AG09319 (cell line): ENCODE data around the gene CD160.
"Not testable (repeated sequence)": the region's sequence is repeated elsewhere in the genome, so short reads cannot be mapped to it uniquely, and the experiment has no call there.

Experiments
- DNase-seq: peaks from one replicate; pipeline ENCODE4 v3.0.0-alpha.2; 2010; ENCODE audit warnings: low read depth; ENCODE audit errors: extremely low read depth
- TF ChIP-seq, protein P1 (sequence below): IDR thresholded peaks from 2 replicates; pipeline ENCODE4 v1.5.1; 2011; ENCODE audit warnings: low read depth, mild to moderate bottlenecking, inconsistent platforms, low read length, moderate library complexity

Gene CD160, protein sequence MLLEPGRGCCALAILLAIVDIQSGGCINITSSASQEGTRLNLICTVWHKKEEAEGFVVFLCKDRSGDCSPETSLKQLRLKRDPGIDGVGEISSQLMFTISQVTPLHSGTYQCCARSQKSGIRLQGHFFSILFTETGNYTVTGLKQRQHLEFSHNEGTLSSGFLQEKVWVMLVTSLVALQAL

DNA sequence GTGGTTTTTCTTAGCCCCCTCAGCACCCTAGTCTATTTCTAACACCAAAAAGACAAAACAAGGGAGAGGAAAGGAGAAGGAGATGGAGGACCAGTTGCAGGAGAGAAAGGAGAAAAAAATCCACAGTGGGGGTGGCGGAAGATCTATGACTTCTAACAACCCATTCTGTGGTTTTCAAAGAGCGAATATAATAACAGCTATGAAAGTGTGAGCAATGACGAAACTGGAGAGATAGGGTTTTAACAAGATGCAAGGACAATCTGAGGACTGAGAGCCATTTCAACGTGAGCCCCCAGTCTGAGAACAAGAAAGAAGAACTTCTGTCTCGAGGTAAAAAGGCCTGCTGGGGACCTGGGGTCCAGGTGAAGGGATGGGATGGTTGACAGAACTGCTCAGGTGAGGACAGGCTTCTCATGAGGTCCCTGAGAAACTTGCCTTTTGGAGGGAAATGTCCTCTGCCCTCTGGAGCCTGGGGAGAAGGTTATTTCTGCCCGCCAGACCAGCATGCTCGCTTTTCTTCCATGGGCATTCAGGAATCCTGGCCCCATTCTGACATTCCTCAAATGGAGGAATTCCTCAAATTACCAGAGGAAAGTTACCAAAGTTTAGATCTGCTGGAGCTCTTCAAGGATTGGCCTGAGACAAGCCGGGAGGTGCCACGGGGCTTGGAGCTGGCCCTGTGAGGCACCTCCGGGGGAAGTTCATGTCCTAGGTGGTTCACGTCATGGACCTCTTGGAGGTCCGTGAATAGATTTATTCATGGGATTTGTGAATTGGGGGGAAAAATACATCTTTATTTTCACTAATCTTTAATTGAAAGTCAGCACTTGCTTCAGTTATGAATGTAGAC lies at the start of gene CD160:
Gene CD160 (plus strand): TSS at position 270 of the 850 bp plus-strand sequence. CDS start 8,829 bp downstream, outside the sequence.
- DNase-seq: no peak
- TF ChIP-seq, protein P1, sequence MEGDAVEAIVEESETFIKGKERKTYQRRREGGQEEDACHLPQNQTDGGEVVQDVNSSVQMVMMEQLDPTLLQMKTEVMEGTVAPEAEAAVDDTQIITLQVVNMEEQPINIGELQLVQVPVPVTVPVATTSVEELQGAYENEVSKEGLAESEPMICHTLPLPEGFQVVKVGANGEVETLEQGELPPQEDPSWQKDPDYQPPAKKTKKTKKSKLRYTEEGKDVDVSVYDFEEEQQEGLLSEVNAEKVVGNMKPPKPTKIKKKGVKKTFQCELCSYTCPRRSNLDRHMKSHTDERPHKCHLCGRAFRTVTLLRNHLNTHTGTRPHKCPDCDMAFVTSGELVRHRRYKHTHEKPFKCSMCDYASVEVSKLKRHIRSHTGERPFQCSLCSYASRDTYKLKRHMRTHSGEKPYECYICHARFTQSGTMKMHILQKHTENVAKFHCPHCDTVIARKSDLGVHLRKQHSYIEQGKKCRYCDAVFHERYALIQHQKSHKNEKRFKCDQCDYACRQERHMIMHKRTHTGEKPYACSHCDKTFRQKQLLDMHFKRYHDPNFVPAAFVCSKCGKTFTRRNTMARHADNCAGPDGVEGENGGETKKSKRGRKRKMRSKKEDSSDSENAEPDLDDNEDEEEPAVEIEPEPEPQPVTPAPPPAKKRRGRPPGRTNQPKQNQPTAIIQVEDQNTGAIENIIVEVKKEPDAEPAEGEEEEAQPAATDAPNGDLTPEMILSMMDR: no peak

DNA sequence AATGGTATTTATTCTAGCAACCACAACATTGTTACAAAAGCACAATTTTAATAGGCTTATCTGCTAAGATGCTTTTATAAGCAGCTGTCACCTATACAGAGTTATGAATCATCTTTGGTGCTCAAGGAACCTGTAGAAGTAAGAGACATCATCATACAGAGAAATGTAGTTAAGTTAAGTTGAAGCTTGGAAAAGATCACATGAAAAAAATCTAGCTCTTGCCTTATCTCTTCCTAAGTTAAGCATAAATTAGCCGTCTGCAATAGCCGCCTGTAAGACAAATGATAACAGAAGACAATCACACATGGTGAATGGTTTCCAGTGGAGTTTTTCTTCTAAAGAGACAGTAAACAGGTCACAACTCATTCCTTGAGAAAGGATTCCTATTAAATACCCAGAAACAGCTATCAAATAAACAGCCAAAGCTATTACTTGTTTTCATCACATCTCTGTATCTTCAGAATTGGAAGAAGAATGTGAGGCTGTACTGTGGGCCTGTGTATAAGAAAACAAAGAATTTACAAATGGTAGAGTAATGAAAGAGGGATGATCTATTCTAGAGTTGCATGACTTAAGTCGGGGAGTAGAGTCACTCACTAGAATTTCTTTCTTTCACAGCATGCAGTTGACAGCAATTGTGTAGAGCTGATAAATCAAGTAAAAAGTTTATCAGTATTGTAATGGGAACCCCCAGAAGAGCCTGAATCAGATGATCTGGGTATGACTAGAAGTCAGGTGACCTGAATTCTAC lies 48.1 kb upstream of the CD160 start:
- DNase-seq: not testable (repeated sequence)

DNA sequence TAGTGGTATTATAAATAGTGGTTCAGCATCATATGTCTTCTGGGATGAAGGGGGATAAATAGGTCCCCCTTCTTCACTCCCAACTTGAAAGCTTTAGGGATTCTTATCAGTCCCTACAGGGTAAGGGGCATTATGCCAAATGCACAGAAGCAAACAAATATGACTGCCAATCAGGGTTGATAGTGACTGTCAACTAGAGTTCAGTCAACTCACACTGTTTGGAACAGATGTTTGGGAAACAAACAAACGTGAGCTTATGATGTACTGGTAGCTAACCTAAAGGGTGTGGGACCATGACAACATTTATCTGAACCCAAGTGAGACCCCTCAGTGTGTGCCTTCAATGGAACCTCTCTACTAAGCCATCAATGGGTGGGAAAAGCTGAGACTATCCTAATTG lies 46.1 kb upstream of the CD160 start:
- DNase-seq: not testable (repeated sequence)

DNA sequence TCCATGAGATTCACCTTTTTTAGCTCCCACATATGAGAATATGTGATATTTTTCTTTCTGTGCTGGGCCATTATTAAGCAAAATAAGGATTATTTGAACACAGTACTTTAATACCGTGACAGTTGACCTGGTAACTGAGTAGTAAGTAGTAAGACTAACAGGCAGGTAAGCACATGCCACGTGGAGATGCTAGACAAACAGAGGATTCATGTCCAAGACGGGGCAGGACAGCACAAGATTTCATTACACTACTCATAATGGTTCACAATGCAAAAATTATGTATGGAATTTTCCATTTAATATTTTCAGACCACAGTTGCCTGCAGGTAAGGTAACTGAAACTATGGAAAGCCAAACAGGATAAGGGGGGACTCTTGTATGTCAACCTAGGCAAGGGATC lies 34.4 kb upstream of the CD160 start:
- DNase-seq: not testable (repeated sequence)

DNA sequence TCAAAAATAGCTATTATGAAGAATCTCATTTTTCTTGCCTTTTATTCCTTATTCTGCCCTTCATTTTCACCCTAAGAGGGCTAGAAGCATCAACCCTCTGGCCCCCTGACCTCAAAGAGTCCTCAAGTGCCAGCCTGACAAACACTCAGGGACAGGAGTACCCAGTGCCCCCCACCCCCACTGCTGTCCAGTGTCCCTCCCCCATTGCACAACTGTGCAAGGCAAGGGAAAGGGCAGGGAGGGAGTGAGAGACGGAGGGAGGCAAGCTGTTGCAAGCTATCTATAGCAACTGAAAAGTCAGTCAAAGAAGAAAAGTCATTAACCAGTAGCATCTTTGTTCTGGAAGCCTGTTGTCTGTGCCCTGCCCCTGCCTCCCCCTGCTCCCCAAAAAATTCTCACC lies 33.2 kb upstream of the CD160 start:
- DNase-seq: not testable (repeated sequence)

DNA sequence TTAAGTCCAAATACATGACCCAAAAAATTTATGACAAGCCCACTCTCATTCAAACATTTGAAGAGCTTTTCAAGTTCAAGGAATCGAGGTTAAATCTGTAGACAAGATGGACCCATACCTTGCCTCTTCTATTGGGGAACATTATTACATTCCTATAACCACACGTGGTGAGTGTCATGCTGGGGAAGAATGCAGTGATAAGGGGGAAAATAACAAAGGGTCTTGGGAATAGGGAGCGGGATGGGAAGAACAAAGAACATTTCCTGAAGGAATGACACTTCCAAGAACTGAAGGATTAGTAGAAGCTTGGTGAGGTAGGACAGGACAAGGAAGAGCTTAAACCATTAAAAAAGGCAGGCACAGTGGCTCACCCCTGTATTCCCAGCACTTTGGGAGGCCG lies 31.0 kb upstream of the CD160 start:
- DNase-seq: no peak
- TF ChIP-seq, protein P1: no peak

DNA sequence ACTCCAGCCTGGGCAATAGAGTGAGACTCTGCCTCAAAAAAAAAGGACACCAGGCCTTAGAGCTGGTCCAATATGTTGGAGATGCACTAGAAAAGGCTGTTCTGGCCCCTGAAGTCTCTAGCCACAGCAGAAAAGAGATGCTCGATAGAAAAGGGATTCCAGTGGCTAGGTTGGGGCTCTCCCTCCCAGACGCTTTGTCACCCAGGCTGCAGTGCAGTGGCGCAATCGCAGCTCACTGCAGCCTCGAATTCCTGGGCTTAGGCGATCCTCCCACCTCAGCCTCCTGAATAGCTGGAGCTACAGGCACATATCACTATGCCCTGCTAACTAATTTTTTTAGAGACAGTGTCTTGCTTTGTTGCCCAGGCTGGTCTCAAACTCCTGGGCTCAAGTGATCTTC lies 30.4 kb upstream of the CD160 start:
- DNase-seq: no peak
- TF ChIP-seq, protein P1: no peak

DNA sequence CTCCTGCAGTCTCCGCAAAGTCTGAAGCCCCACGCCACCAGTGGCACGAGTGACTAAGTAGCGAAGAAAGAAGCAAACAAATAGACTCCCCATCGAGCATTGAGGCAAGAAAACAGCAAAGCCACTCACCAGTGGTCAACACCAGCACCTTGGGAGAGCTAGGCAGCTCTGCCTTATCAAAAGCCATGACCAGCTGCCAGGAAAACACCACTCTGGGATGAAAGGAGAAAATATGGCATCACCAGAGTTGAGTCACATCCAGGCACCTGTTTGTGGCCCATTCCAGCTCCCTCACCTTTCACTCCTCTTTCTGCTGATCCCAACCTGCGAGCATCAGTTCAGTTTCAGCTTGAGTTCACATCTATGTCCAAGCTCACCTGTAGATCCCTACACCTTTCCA lies 29.4 kb upstream of the CD160 start:
- TF ChIP-seq, protein P1: no peak
- no peak for DNase-seq
